Testis (tissue), 3 donors: ENCODE measurements around the gene ITGB4. TPM values are rescaled to one million over a fixed set of nuclear protein-coding genes. Genes with fewer than 3 reads are reported as not detected.

Source experiments
- DNase-seq: peaks from one replicate; pipeline ENCODE4 v3.0.0-alpha.2; 2019
- H3K27ac ChIP-seq, 2 donors: fragments of 200-600 bp; sonication (generic); one replicate each; pipeline ENCODE4 v1.5.1; 2019
- H3K27me3 ChIP-seq: fragments of 200-600 bp; sonication (generic); one replicate; pipeline ENCODE4 v1.5.1; 2019
- H3K36me3 ChIP-seq: fragments of 200-600 bp; sonication (generic); one replicate; pipeline ENCODE4 v1.5.1; 2017; ENCODE audit warnings: low read depth; ENCODE audit errors: missing control alignments
- H3K4me1 ChIP-seq: fragments of 200-600 bp; sonication (generic); one replicate; pipeline ENCODE4 v1.5.1; 2019
- H3K4me3 ChIP-seq, 2 donors: fragments of 200-600 bp; sonication (generic); one replicate each; pipeline ENCODE4 v1.5.1; 2017 to 2019
- H3K9me3 ChIP-seq: fragments of 200-600 bp; sonication (generic); one replicate; pipeline ENCODE4 v1.5.1; 2017
- CTCF ChIP-seq, 3 experiments: fragments of 450-650 bp in 2 of 3; fragments of 200-600 bp in 1 of 3; sonication (generic) in 1 of 3; IDR thresholded peaks; one replicate each; pipeline ENCODE4 v1.5.1; 2016 to 2019; ENCODE audit warnings: antibody characterized with exemption in 3 of 3, mild to moderate bottlenecking in 2 of 3, moderate library complexity in 1 of 3
- POLR2A ChIP-seq: fragments of 450-650 bp; IDR thresholded peaks from one replicate; pipeline ENCODE4 v1.6.1; 2017; ENCODE audit warnings: antibody characterized with exemption, mild to moderate bottlenecking, moderate library complexity
- WGBS, 2 donors: methylation state at CpG; one replicate each; pipeline ENCODE4 v1.1.5; 2018; 5-methylcytosine and 5-hydroxymethylcytosine counted together
- intact Hi-C: fragments of 100-400 bp; cut with DNase I; formaldehyde crosslinking; loops from one replicate; pipeline ENCODE4 v1.15.1; 2023; ENCODE audit warnings: low total_unique reads
- polyA plus RNA-seq: library from polyadenylated mRNA; stranded (reverse); fragments of 350-450 nt; fragmentation: Illumina TruSeq; extraction: RNeasy Lipid Tissue Mini Kit (QIAGEN cat#74804); gene quantifications from one replicate; pipeline ENCODE4 v1.2.3, GENCODE V29; 2014; ENCODE audit warnings: low read depth, low replicate concordance; ENCODE audit not compliant: insufficient read depth
- total RNA-seq, 2 donors: library from RNA; depleted of rRNA; stranded (reverse); fragments of >200 nt; gene quantifications; one replicate each; pipeline ENCODE4 v1.2.3, GENCODE V29; 2016

The ITGB4 gene
- total and polyA plus RNA-seq, 3 donors from 2014 or later = 7.6 to 16.4 (median 11.6) TPM

- intact Hi-C loops = loop anchor here (10.0 kb wide), 1 partner anchor 73 kb away; the partner anchor contains the start of gene UNC13D
- Histone ChIP-seq H3K4me3 (no peak overlapping the region), H3K4me1 (peaks cover 7% of the 10 kb centered on the region), H3K27ac (no peak overlapping the region), H3K27me3 (no peaks in the 10 kb centered on the region), H3K36me3 (no peaks in the 10 kb centered on the region), H3K9me3 (no peaks in the 10 kb centered on the region)
- WGBS, 2 donors = 77 to 80% methylated on average over 17 of the region's 17 CpGs
- TF ChIP-seq POLR2A = no peak
- no peak for DNase-seq
Observed at GRCh38 chr17:75771334-75772281, 50.3 kb downstream of the ITGB4 start.

GRCh38 chr17:75773121-75773807 lies 52.0 kb downstream of the ITGB4 start:
- Histone ChIP-seq H3K27ac (no peak overlapping the region), H3K4me1 (peaks cover 18% of the 10 kb centered on the region), H3K4me3 (no peak overlapping the region), H3K9me3 (no peaks in the 10 kb centered on the region), H3K27me3 (no peaks in the 10 kb centered on the region), H3K36me3 (no peaks in the 10 kb centered on the region)
- TF ChIP-seq POLR2A = no peak
- TF ChIP-seq CTCF (IDR thresholded peaks at IDR 0.05) = no peak
- WGBS, 2 donors = 85 to 88% methylated on average over 12 of the region's 12 CpGs
- no peak for DNase-seq
- intact Hi-C loops = loop anchor here (10.0 kb wide), 1 partner anchor 72 kb away; the partner anchor contains the start of gene UNC13D

DNA sequence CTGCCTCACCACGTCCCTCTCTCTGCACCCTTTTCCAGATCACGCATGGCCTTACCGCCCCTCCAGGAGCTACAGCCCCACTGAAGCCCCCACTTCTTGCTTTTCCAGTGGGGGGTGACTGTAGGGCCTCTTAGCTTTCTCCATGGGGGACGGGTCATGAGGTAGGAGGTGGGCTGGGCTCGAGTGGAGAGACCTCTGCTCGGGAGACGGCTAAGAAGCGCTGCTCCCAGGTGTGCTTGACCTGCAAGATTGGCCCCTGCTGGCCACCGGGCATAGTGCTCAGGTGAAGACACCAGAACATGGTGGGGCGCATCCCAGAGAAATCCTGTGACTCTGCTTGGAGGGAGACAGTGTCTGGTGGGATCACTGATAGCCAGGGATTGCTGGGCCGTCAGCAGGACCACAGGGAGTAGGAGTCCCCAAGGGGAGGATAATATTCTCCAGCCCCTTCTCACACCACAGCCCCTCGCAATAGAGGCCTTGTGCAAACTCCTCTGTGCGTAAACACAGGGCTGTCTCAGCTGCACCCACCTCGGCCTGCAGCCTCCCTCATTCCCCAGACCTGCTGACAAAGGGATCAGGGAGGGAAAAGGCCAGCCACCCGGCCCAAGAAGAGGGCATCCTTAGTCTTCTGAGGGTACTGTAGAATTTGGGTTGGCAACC lies 52.7 kb downstream of the ITGB4 start:
- intact Hi-C loops = loop anchor here (10.0 kb wide), 1 partner anchor 71 kb away; the partner anchor contains the start of gene UNC13D
- no peak overlapping the region for H3K27ac ChIP-seq
- H3K4me3 ChIP-seq = no peak overlapping the region
- no peaks in the 10 kb centered on the region for H3K27me3 ChIP-seq
- TF ChIP-seq CTCF (IDR thresholded peaks at IDR 0.05) (no peak), POLR2A (no peak)
- no peaks in the 10 kb centered on the region for H3K9me3 ChIP-seq
- peaks cover 18% of the 10 kb centered on the region for H3K4me1 ChIP-seq
- no peak for DNase-seq
- WGBS, 2 donors = 80 to 89% methylated on average over 13 to 15 of the region's 15 CpGs
- H3K36me3 ChIP-seq = no peaks in the 10 kb centered on the region

- intact Hi-C loops = loop anchor here (10.0 kb wide), 1 partner anchor 70 kb away; the partner anchor contains the start of gene UNC13D
- WGBS, 2 donors = 79 to 87% methylated on average over 4 of the region's 4 CpGs
- TF ChIP-seq POLR2A (no peak), CTCF (IDR thresholded peaks at IDR 0.05) (no peak)
- H3K36me3 ChIP-seq = no peaks in the 10 kb centered on the region
- no peak overlapping the region for H3K4me3 ChIP-seq
- H3K27me3 ChIP-seq = no peaks in the 10 kb centered on the region
- no peak for DNase-seq
- H3K4me1 ChIP-seq = peaks cover 18% of the 10 kb centered on the region
- H3K9me3 ChIP-seq = no peaks in the 10 kb centered on the region
- H3K27ac ChIP-seq = no peak overlapping the region
Observed at GRCh38 chr17:75774471-75774990, 53.3 kb downstream of the ITGB4 start.
